ENCODE data around the gene CEP112.

DNA sequence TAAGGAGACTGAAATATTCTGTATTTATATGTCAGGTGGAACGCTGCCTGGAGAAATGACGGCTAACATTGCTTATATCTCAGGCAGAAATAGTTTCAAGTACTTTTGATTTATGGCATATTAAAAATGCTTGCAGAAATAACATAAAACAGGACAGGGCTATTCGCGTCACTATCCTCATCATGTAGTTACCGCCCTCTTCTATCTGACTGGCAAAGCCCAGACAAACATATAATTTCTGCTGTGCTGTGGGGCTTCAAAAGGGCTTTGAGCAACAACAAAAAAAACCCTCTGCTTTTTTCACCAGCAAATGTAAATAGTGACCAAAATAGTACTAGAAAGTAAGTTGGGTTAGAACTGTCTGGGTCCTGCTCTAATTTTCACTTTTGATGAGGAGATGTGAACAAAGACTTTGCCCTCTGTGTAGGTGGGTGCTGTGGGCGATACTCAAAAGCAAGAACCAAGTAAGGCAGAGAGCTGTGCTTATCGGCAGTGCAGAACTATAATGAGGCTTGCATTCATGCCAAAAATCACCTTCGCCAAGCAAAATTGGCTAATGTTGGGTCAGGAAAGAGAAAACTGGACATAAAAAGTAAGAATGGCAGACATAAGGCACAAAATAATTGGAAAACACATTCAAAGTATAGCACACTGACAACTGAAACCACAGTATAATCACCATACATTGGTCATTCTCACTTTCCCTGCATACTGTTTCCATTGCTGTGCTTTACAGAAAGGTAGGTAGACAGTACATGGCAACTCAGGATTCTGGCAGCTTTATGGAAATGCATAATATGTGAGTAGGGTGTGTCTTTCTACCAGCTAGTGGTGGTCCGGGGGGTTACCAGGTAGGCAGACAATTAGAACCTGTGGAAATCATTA, 479.3 kb downstream of the CEP112 start:
- TF ChIP-seq, protein P1, sequence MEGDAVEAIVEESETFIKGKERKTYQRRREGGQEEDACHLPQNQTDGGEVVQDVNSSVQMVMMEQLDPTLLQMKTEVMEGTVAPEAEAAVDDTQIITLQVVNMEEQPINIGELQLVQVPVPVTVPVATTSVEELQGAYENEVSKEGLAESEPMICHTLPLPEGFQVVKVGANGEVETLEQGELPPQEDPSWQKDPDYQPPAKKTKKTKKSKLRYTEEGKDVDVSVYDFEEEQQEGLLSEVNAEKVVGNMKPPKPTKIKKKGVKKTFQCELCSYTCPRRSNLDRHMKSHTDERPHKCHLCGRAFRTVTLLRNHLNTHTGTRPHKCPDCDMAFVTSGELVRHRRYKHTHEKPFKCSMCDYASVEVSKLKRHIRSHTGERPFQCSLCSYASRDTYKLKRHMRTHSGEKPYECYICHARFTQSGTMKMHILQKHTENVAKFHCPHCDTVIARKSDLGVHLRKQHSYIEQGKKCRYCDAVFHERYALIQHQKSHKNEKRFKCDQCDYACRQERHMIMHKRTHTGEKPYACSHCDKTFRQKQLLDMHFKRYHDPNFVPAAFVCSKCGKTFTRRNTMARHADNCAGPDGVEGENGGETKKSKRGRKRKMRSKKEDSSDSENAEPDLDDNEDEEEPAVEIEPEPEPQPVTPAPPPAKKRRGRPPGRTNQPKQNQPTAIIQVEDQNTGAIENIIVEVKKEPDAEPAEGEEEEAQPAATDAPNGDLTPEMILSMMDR (IDR thresholded peaks at IDR 0.05) = no peak
- no peak for TF ChIP-seq TCF7L2 (IDR thresholded peaks at IDR 0.05; ENCODE audit: low read depth, low read length)
- TF ChIP-seq, protein P2, sequence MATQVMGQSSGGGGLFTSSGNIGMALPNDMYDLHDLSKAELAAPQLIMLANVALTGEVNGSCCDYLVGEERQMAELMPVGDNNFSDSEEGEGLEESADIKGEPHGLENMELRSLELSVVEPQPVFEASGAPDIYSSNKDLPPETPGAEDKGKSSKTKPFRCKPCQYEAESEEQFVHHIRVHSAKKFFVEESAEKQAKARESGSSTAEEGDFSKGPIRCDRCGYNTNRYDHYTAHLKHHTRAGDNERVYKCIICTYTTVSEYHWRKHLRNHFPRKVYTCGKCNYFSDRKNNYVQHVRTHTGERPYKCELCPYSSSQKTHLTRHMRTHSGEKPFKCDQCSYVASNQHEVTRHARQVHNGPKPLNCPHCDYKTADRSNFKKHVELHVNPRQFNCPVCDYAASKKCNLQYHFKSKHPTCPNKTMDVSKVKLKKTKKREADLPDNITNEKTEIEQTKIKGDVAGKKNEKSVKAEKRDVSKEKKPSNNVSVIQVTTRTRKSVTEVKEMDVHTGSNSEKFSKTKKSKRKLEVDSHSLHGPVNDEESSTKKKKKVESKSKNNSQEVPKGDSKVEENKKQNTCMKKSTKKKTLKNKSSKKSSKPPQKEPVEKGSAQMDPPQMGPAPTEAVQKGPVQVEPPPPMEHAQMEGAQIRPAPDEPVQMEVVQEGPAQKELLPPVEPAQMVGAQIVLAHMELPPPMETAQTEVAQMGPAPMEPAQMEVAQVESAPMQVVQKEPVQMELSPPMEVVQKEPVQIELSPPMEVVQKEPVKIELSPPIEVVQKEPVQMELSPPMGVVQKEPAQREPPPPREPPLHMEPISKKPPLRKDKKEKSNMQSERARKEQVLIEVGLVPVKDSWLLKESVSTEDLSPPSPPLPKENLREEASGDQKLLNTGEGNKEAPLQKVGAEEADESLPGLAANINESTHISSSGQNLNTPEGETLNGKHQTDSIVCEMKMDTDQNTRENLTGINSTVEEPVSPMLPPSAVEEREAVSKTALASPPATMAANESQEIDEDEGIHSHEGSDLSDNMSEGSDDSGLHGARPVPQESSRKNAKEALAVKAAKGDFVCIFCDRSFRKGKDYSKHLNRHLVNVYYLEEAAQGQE (IDR thresholded peaks at IDR 0.05; ENCODE audit: insufficient read depth in 1 of 2, low read depth in 2 of 2, low read length in 1 of 2) = no peak
- TF ChIP-seq POLR2AphosphoS5 (IDR thresholded peaks at IDR 0.05; ENCODE audit: low read depth, low read length) = no peak
- TF ChIP-seq SIN3A (IDR thresholded peaks at IDR 0.05; ENCODE audit: borderline replicate concordance, insufficient read depth, low read depth, low read length) = no peak
